ENCODE measurements around the gene KIAA1614. TPM values are rescaled to one million over a fixed set of nuclear protein-coding genes. Genes with fewer than 3 reads are reported as not detected.

Gene KIAA1614
- total and polyA plus RNA-seq, 5 donors from 2014 or later, result 0.02 to 0.20 (median 0.05) TPM; not detected in 2

GRCh38 chr1:180923021-180923841 is 10.5 kb downstream of the KIAA1614 start:
- Mint-ChIP-seq H3K4me3 (no peak overlapping the region), H3K27ac (no peak overlapping the region)

GRCh38 chr1:180923887-180924286 is 11.2 kb downstream of the KIAA1614 start:
- no peak overlapping the region for H3K4me3 ChIP-seq (ENCODE audit: low read depth, low read length)
- no peaks in the 10 kb centered on the region for H3K9me3 ChIP-seq (ENCODE audit: control insufficient read depth in 2 of 2, low read length in 2 of 2)
- Mint-ChIP-seq H3K36me3 (no peaks in the 10 kb centered on the region), H3K4me1 (no peaks in the 10 kb centered on the region), H3K27ac (no peak overlapping the region), H3K4me3 (no peak overlapping the region), H3K27me3 (peaks cover 8% of the 10 kb centered on the region), H3K9me3 (no peaks in the 10 kb centered on the region)
- H3K4me1 ChIP-seq (ENCODE audit: control insufficient read depth, insufficient read depth, low read length, poor library complexity, severe bottlenecking), result no peaks in the 10 kb centered on the region
- no peak for ATAC-seq (ENCODE audit: low read depth in 2 of 2)
- no peak for DNase-seq
- no peak overlapping the region for H3K27ac ChIP-seq (ENCODE audit: insufficient read depth, low read length, poor library complexity, severe bottlenecking)
- no peaks in the 10 kb centered on the region for H3K36me3 ChIP-seq (ENCODE audit: control insufficient read depth, insufficient read depth, low read length)
- no peaks in the 10 kb centered on the region for H3K27me3 ChIP-seq (ENCODE audit: control insufficient read depth, insufficient read depth, low read length)

More at GRCh38 chr1:180923021-180923841, 10.5 kb downstream of the KIAA1614 start:
- H3K4me3 ChIP-seq (ENCODE audit: low read depth, low read length), result no peak overlapping the region
- H3K9me3 Mint-ChIP-seq, result no peaks in the 10 kb centered on the region
- H3K4me1 Mint-ChIP-seq, result no peaks in the 10 kb centered on the region
- H3K36me3 ChIP-seq (ENCODE audit: control insufficient read depth, insufficient read depth, low read length), result no peaks in the 10 kb centered on the region
- no peaks in the 10 kb centered on the region for H3K9me3 ChIP-seq (ENCODE audit: control insufficient read depth in 2 of 2, low read length in 2 of 2)
- no peaks in the 10 kb centered on the region for H3K27me3 ChIP-seq (ENCODE audit: control insufficient read depth, insufficient read depth, low read length)
- H3K27me3 Mint-ChIP-seq, result peaks cover 8% of the 10 kb centered on the region
- no peaks in the 10 kb centered on the region for H3K36me3 Mint-ChIP-seq
- DNase-seq, result no peak
- no peaks in the 10 kb centered on the region for H3K4me1 ChIP-seq (ENCODE audit: control insufficient read depth, insufficient read depth, low read length, poor library complexity, severe bottlenecking)
- H3K27ac ChIP-seq (ENCODE audit: insufficient read depth, low read length, poor library complexity, severe bottlenecking), result no peak overlapping the region
- ATAC-seq (ENCODE audit: low read depth in 2 of 2), result no peak

- Histone ChIP-seq H3K36me3 (ENCODE audit: control insufficient read depth, insufficient read depth, low read length) (no peaks in the 10 kb centered on the region), H3K27me3 (ENCODE audit: control insufficient read depth, insufficient read depth, low read length) (no peaks in the 10 kb centered on the region), H3K4me1 (ENCODE audit: control insufficient read depth, insufficient read depth, low read length, poor library complexity, severe bottlenecking) (no peaks in the 10 kb centered on the region), H3K27ac (ENCODE audit: insufficient read depth, low read length, poor library complexity, severe bottlenecking) (no peak overlapping the region), H3K9me3 (ENCODE audit: control insufficient read depth in 2 of 2, low read length in 2 of 2) (no peaks in the 10 kb centered on the region), H3K4me3 (ENCODE audit: low read depth, low read length) (no peak overlapping the region)
- DNase-seq (no peak), ATAC-seq (ENCODE audit: low read depth in 2 of 2) (no peak)
- H3K27ac Mint-ChIP-seq, result no peak overlapping the region
- H3K4me1 Mint-ChIP-seq, result no peaks in the 10 kb centered on the region
- no peaks in the 10 kb centered on the region for H3K36me3 Mint-ChIP-seq
- H3K9me3 Mint-ChIP-seq, result no peaks in the 10 kb centered on the region
- peaks cover 4% of the 10 kb centered on the region for H3K27me3 Mint-ChIP-seq
- H3K4me3 Mint-ChIP-seq, result no peak overlapping the region
These were observed 12.2 kb downstream of the KIAA1614 start for GRCh38 chr1:180924939-180925338.

GRCh38 chr1:180925471-180926051 is 12.9 kb downstream of the KIAA1614 start:
- Mint-ChIP-seq H3K9me3 (no peaks in the 10 kb centered on the region), H3K4me1 (no peaks in the 10 kb centered on the region)
- ATAC-seq (ENCODE audit: low read depth in 2 of 2), result no peak

GRCh38 chr1:180926164-180926981 is 13.7 kb downstream of the KIAA1614 start:
- Mint-ChIP-seq H3K4me1 (no peaks in the 10 kb centered on the region), H3K27ac (peak overlapping the region in 1 of 3 donors; percentile 20), H3K36me3 (no peaks in the 10 kb centered on the region), H3K9me3 (no peaks in the 10 kb centered on the region), H3K4me3 (no peak overlapping the region), H3K27me3 (peaks cover 4% of the 10 kb centered on the region)
- H3K36me3 ChIP-seq (ENCODE audit: control insufficient read depth, insufficient read depth, low read length), result no peaks in the 10 kb centered on the region
- no peaks in the 10 kb centered on the region for H3K4me1 ChIP-seq (ENCODE audit: control insufficient read depth, insufficient read depth, low read length, poor library complexity, severe bottlenecking)
- ATAC-seq (ENCODE audit: low read depth in 2 of 2) (peak in 1 of 2 donors; percentile 27), DNase-seq (peak in 1 of 3 donors; percentile 33)
- no peaks in the 10 kb centered on the region for H3K9me3 ChIP-seq (ENCODE audit: control insufficient read depth in 2 of 2, low read length in 2 of 2)
- no peak overlapping the region for H3K27ac ChIP-seq (ENCODE audit: insufficient read depth, low read length, poor library complexity, severe bottlenecking)
- no peaks in the 10 kb centered on the region for H3K27me3 ChIP-seq (ENCODE audit: control insufficient read depth, insufficient read depth, low read length)
- no peak overlapping the region for H3K4me3 ChIP-seq (ENCODE audit: low read depth, low read length)

More at GRCh38 chr1:180925471-180926051, 12.9 kb downstream of the KIAA1614 start:
- Histone ChIP-seq H3K9me3 (ENCODE audit: control insufficient read depth in 2 of 2, low read length in 2 of 2) (no peaks in the 10 kb centered on the region), H3K4me1 (ENCODE audit: control insufficient read depth, insufficient read depth, low read length, poor library complexity, severe bottlenecking) (no peaks in the 10 kb centered on the region), H3K4me3 (ENCODE audit: low read depth, low read length) (no peak overlapping the region), H3K27me3 (ENCODE audit: control insufficient read depth, insufficient read depth, low read length) (no peaks in the 10 kb centered on the region), H3K27ac (ENCODE audit: insufficient read depth, low read length, poor library complexity, severe bottlenecking) (no peak overlapping the region), H3K36me3 (ENCODE audit: control insufficient read depth, insufficient read depth, low read length) (no peaks in the 10 kb centered on the region)
- Mint-ChIP-seq H3K36me3 (no peaks in the 10 kb centered on the region), H3K27ac (no peak overlapping the region), H3K4me3 (no peak overlapping the region), H3K27me3 (peaks cover 4% of the 10 kb centered on the region)
- DNase-seq, result no peak

- no peak for DNase-seq
- H3K36me3 Mint-ChIP-seq, result no peaks in the 10 kb centered on the region
These were observed 14.7 kb downstream of the KIAA1614 start for GRCh38 chr1:180927348-180927747.

GRCh38 chr1:180927841-180928240 is 15.1 kb downstream of the KIAA1614 start:
- no peak overlapping the region for H3K27ac ChIP-seq (ENCODE audit: insufficient read depth, low read length, poor library complexity, severe bottlenecking)
- Mint-ChIP-seq H3K27me3 (peaks cover 6% of the 10 kb centered on the region), H3K27ac (no peak overlapping the region), H3K4me1 (no peaks in the 10 kb centered on the region), H3K36me3 (no peaks in the 10 kb centered on the region), H3K9me3 (no peaks in the 10 kb centered on the region), H3K4me3 (no peak overlapping the region)
- DNase-seq, result no peak
- ATAC-seq (ENCODE audit: low read depth in 2 of 2), result no peak
- no peak overlapping the region for H3K4me3 ChIP-seq (ENCODE audit: low read depth, low read length)
- no peaks in the 10 kb centered on the region for H3K4me1 ChIP-seq (ENCODE audit: control insufficient read depth, insufficient read depth, low read length, poor library complexity, severe bottlenecking)
- no peaks in the 10 kb centered on the region for H3K9me3 ChIP-seq (ENCODE audit: control insufficient read depth in 2 of 2, low read length in 2 of 2)
- no peaks in the 10 kb centered on the region for H3K27me3 ChIP-seq (ENCODE audit: control insufficient read depth, insufficient read depth, low read length)
- no peaks in the 10 kb centered on the region for H3K36me3 ChIP-seq (ENCODE audit: control insufficient read depth, insufficient read depth, low read length)

More at GRCh38 chr1:180927348-180927747, 14.7 kb downstream of the KIAA1614 start:
- Histone ChIP-seq H3K4me3 (ENCODE audit: low read depth, low read length) (no peak overlapping the region), H3K27ac (ENCODE audit: insufficient read depth, low read length, poor library complexity, severe bottlenecking) (no peak overlapping the region), H3K4me1 (ENCODE audit: control insufficient read depth, insufficient read depth, low read length, poor library complexity, severe bottlenecking) (no peaks in the 10 kb centered on the region), H3K27me3 (ENCODE audit: control insufficient read depth, insufficient read depth, low read length) (no peaks in the 10 kb centered on the region), H3K9me3 (ENCODE audit: control insufficient read depth in 2 of 2, low read length in 2 of 2) (no peaks in the 10 kb centered on the region), H3K36me3 (ENCODE audit: control insufficient read depth, insufficient read depth, low read length) (no peaks in the 10 kb centered on the region)
- no peak overlapping the region for H3K4me3 Mint-ChIP-seq
- H3K27ac Mint-ChIP-seq, result no peak overlapping the region
- no peaks in the 10 kb centered on the region for H3K4me1 Mint-ChIP-seq
- no peak for ATAC-seq (ENCODE audit: low read depth in 2 of 2)
- no peaks in the 10 kb centered on the region for H3K9me3 Mint-ChIP-seq
- peaks cover 4% of the 10 kb centered on the region for H3K27me3 Mint-ChIP-seq

Data from CD4-positive, CD25-positive, alpha-beta regulatory T cell (primary cell).